Hematopoietic multipotent progenitor cell treated with erythropoietin and hydrocortisone succinate and interleukin-3 and kit ligand, for 15 days (in vitro differentiated cells): ENCODE results near the gene DTL.

Experiments used
- DNase-seq: peaks from one replicate; pipeline ENCODE4 v3.0.0-alpha.2; 2015; ENCODE audit warnings: low spot score

Gene DTL

DNA sequence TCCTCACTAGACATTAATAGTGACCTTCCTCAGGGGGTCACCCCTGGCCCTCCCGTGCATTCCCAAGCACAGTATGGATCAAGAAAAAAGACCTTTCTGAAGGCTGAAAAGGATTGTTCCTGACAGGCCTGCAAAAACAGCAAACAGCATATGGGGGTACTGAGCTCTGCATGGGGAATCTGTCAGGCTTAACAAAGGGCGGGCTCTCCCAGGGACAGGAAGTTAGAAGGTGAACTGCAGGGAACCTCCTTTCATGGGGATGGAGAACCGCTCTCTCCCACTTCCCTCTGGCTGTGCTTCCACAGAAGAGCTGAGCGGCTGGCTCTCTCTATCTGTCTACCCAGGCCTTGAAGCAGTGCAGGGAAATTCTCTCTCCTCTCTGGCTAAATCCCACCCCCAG lies 91.7 kb downstream of the DTL start:
- DNase-seq = no peak

GRCh38 chr1:212129781-212130180 lies 94.2 kb downstream of the DTL start:
- DNase-seq = no peak

DNA sequence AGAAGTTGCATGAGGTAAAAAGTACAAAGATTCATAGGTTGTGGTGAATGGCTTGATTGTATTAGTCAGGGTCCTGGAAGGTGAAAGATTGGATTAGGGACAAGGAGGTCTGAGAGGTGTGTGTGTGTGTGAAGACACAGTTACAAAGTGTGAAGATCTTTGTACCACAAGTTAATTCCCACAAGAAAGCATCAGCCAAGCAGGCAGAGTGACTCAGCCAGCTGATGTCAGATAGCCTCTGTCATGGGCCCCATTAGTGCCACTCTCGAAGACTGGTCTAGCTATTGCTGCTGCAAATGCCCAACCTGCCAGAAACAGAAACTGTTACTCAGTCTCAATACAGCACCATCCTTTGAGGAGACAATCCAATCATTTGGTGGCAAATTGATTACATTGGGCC lies 96.5 kb downstream of the DTL start:
- no peak for DNase-seq

DNA sequence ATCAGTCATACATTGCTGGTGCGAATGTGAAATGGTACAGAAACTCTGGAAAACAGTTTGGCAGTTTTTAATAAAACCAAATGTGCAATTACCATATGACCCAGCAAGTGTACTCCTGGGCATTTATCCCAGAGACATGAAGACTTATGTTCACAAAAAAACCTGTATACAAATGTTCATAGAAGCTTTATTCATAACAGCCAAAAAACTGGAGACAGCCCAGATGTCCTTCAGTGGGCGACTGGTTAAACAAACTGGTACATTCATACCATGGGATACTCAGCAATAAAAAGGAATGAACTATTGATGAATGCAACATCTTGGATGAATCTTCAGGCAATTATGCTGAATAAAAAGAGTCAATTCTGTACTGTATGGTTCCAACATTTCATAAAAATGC lies 97.8 kb downstream of the DTL start:
- DNase-seq = no peak

- no peak for DNase-seq
Observed at GRCh38 chr1:212135166-212135565, 99.6 kb downstream of the DTL start.

- no peak for DNase-seq
Observed at GRCh38 chr1:212137854-212138253, 102.3 kb downstream of the DTL start.

GRCh38 chr1:212138457-212138856 lies 102.9 kb downstream of the DTL start:
- DNase-seq = no peak

GRCh38 chr1:212139526-212140135 lies 104.1 kb downstream of the DTL start:
- DNase-seq = no peak

GRCh38 chr1:212141404-212141803 lies 105.9 kb downstream of the DTL start:
- peak; percentile 48 for DNase-seq

- no peak for DNase-seq
Observed at GRCh38 chr1:212142883-212143530, 107.5 kb downstream of the DTL start.

DNA sequence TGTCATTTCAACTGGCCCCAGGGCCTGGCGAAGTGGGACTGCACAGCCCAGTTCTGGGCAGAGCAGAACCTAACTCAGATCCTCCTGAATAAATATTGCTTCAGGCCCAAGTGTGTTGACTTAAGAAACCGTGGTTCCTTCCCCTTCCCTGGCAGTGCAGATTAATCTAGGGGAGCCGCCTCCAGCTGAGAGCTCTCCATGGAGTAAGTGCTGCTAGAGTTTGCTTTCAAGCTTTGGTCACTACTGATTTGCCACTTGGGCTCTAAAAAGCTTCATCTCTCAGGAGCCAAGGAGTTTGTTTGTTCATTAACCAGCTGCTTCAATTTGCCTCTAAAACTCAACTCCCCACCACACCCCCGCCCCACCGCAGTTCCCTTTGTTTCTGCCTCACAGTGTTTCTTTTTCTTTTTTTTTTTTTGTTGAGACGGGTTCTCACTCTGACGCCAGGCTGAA lies 112.1 kb downstream of the DTL start:
- DNase-seq = no peak

GRCh38 chr1:212149566-212149965 lies 114.0 kb downstream of the DTL start:
- DNase-seq = no peak

DNA sequence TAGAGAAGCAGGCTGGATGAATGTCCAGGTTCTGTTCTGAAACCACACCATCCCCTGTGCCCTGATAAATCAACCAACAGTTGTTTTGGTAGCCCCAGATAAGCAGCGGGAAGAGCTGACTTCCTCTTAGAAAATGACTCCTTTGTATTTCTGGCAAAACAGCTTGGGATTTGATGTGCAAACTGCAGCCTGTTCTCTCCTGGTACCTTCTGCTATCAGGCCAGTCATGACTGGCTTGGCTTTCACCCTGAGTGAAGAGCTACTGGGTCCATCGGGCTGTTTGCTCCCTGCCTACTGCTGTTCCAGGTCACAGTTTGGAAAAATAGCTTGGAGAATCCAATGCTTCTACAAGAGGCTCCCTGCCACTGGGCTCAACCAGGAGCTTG lies 116.8 kb downstream of the DTL start:
- no peak for DNase-seq

DNA sequence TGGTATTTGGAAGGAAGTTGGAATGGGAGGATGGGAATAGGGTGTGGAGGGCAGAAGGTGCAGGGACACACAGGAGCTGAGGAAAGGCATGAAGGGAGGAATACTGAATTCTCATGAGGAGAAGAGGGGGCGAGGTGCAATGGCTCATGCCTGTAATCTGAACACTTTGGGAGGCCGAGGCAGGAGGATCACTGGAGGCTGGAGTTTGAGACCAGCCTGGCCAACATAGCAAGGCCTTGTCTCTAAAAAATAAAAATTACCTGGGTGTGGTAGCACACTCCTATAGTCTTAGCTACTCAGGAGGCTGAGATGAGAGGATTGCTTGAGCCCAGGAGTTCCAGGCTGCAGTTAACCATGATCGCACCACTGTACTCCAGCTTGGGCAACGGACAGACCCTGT lies 117.3 kb downstream of the DTL start:
- no peak for DNase-seq

DNA sequence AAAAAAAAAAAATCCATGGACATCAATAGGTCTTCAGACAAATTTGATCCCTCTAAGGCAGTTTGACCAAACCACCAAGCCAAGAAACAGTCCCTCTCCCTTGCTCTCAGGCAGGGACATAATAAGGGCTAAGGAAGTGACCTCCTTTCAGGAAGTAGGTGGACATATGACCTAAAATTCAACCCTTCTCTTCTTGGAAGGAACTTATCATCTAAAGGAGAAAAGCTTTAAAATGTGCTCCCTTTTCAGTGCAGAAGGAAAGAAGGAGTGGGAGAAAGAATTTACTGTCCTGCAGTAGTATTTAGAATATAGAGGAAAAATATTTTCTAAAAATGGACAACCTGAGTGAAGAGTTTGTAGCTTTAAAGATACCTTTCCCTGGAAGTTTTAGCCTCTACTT lies 118.1 kb downstream of the DTL start:
- DNase-seq = no peak
